GM19328 (cell line): ENCODE measurements around the gene NOTCH3.

Experiments
- ATAC-seq: cut with Tn5 transposase; IDR thresholded peaks from one replicate; pipeline ENCODE4 v1.9.1; 2021; ENCODE audit warnings: mild to moderate bottlenecking, moderate library complexity; ENCODE audit not compliant: unreplicated experiment

The NOTCH3 gene

GRCh38 chr19:15169541-15170285 lies 31.1 kb downstream of the NOTCH3 start:
- ATAC-seq, result no peak

DNA sequence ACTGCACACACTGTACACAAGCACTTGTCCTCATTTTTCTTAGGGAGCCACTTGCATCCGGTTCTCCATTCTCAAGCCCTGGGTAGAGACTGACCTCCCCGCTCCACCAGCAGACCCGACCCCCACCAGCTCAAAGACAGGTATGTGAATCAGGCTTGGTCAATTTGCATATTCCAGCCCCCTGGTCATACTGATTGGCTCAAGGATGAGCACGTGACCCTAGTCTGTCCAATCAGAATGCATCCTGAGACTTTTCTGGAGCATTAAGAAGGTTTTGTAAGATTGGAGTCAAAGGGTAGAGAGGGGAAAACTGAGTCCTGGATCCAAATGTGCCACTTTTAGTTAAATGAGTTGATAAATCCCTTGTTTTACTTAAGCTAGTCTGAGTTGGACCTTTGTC lies 34.1 kb downstream of the NOTCH3 start:
- ATAC-seq, result no peak

- ATAC-seq, result no peak
These were observed 39.5 kb downstream of the NOTCH3 start for GRCh38 chr19:15161028-15161984.

GRCh38 chr19:15159251-15159650 lies 41.5 kb downstream of the NOTCH3 start:
- ATAC-seq, result no peak

DNA sequence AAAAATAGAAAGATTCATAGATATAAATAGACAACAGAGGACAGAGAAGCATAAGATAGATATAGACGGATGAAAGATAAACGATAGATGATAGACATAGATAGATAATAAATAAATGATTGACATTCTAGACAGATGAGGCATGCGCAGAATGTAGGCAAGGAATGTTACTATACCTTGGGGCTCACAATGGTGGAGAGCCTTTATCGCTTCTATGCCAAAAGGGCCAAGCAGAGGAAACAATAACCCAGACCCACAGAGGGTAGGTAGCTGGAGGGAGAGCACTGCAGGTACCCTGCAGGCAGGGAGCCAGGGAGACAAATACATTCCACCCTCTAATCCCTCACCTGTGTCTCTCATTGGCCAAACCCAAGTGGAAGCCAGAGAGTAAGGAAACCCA lies 44.4 kb downstream of the NOTCH3 start:
- no peak for ATAC-seq

- ATAC-seq, result no peak
These were observed 45.5 kb downstream of the NOTCH3 start for GRCh38 chr19:15155296-15155695.

- no peak for ATAC-seq
These were observed 46.7 kb downstream of the NOTCH3 start for GRCh38 chr19:15154002-15154612.

DNA sequence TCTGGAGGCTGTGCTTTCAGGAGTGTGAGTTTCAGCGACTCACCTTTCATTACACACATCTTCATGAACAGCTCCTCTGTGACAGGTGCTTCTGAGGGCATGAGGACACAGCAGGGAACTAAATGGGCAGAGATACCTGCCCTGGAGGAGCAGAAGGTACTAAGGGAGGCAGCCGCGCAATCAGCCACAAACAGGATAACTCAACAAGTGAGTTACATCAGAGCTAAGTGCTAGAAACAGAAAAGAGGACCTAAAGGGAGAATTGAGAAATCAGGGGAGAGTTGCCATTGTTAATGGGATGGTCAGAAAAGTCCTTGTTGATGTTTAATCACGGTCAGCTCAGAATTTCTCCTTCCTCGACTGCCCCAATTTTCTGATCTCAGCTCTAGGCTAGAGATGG lies 51.1 kb downstream of the NOTCH3 start:
- no peak for ATAC-seq

DNA sequence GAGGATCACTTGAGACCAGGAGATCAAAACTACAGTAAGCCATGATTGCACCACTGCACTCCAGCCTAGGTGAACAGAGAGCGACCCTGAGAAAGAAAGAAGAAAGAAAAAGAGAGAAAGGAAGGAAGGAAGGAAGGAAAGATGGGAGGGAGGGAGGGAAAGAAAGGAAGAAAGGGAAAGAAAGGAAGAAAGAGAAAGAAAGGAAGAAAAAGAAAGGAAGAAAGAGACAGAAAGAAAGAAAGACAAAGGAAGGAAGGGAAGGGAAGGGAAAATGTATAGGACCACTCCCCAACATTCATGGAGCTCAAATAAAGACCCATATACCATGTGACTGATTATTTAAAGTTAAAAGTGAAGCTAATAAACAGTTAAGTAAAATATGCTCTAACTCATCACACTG lies 53.7 kb downstream of the NOTCH3 start:
- ATAC-seq, result no peak

DNA sequence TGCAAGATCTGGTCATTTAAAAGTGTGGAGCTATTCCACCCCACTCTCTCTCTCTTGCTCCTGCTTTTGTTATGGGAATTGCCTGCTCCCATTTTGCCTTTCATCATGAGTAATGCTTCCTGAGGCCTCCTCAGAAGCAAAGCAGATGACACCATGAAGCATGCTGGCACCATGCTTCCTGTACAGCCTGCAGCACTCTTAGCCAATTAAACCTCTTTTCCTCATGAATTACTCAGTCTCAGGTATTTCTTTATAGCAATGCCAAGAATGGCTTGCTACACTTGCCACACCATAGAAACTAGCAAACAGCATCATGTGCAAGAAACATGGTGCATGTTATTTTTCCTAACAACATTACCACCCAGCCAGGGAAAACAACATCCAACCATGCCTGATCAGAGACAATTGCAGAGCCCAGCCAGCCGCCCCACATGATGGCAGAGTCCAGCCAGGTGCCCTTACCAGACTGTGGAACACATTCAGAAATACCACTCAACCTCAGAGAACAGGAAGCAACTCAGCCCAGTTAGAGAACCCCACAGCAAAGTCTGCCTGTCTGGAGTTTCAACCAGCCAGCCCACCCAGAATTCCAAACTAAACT lies 56.6 kb downstream of the NOTCH3 start:
- ATAC-seq, result no peak

DNA sequence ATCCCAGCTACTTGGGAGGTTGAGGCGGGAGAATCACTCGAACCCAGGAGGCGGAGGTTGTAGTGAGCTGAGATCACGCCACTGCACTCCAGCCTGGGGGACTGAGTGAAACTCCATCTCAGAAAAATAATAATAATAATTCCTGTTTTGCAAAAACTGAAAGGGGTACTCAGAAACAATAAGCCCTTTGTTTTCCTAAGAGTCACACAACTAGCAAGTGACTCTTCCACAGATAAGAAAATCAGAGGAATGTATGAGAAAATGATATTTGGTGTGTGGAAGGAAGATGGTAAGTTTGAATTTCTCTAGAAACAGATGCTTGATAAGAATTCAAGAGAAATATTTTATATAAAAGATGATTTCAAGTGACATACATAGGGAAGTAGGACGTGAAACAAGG lies 58.5 kb downstream of the NOTCH3 start:
- no peak for ATAC-seq

DNA sequence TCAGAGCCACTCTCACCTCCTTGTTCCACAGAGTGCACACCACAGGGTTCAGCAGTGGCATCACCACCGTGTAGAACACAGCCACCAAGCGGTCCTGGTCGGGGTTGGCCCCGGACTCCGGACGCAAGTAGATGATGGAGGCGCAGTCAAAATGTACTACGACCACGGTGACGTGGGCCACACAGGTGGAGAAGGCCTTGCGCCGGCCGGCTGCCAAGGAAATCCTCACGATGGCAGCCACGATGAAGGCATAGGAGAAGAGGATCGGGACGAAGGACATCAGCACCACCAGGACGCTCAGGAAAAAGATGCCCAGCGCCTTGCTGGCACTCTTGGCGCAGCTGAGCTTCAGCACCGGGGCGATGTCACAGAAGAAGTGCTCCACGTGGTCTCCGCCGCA lies 59.7 kb downstream of the NOTCH3 start:
- no peak for ATAC-seq

DNA sequence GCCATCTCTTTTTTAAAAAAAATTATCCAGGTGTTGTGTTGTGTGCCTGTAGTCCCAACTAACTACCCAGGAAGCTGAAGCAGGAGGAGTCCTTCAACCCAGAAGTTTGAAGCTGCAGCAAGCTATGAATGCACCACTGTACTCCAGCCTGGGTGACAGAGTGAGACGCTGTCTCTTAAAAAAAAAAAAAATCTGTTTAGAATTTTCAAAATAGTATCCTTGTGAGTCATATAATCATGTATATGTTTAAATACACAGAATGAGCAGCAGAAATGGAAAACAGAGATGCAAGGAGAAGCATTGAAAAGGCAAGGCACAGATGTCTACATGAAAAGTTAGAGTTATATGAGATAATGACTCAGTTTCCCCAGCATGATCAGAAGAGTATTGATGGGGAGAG lies 62.4 kb downstream of the NOTCH3 start:
- ATAC-seq, result no peak

- ATAC-seq, result no peak
These were observed 63.0 kb downstream of the NOTCH3 start for GRCh38 chr19:15137777-15138176.

- ATAC-seq, result no peak
These were observed 64.4 kb downstream of the NOTCH3 start for GRCh38 chr19:15136234-15136954.

GRCh38 chr19:15129856-15130585 lies 70.8 kb downstream of the NOTCH3 start:
- no peak for ATAC-seq

DNA sequence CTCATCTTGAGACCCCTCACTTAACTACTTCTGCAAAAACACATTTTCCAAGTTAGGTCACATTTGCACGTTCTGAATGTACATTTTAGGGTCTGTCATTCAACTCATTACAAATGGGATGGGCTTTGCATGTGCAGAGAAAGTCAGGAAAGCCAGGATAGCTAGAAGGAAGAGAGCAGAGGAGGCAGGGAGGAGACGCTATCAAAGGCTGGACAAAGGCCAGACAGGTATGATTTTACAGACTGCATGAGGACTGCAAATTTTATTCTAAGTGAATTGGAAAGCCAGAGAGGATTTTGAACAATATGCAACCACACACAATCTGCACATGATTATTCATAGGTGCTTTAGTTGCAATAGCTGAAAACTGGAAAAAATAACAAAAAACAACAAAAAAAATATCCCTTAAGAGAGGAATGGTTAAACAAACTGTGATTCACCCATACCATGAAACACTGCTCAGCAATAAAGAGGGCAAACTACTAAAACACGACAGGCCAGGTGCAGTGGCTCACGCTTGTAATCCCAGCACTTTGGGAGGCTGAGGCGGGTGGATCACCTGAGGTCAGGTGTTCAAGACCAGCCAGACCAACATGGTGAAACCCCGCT lies 72.5 kb downstream of the NOTCH3 start:
- ATAC-seq, result no peak

GRCh38 chr19:15126131-15126910 lies 74.5 kb downstream of the NOTCH3 start:
- no peak for ATAC-seq
